HT1080 (cell line): ENCODE measurements around the gene NXPH4. TPM values are rescaled to one million over a fixed set of nuclear protein-coding genes. Genes with fewer than 3 reads are reported as not detected.

ENCODE experiments used
- DNase-seq: peaks from one replicate; pipeline ENCODE4 v3.0.0-alpha.2; 2015; ENCODE audit warnings: low read depth
- polyA plus RNA-seq, 2 experiments: library from polyadenylated mRNA; depleted of rRNA; stranded (reverse); fragments of >200 nt; gene quantifications; 2 replicates each; pipeline ENCODE4 v1.2.3, GENCODE V29; 2015
- total RNA-seq: library from RNA; depleted of rRNA; stranded (reverse); fragments of >200 nt; shearing (Covaris generic); gene quantifications from 2 replicates; pipeline ENCODE4 v1.2.3, GENCODE V29; 2014; rRNA removed

Gene NXPH4
- total RNA-seq, result 11.9 and 17.1 TPM in 2 replicates
- 15.5 and 15.9 TPM in 2 replicates for polyA plus RNA-seq (2015; cell fraction: cytosol; rRNA removed)
- polyA plus RNA-seq (2015; cell fraction: nucleus; rRNA removed), result 8.8 and 9.3 TPM in 2 replicates

DNA sequence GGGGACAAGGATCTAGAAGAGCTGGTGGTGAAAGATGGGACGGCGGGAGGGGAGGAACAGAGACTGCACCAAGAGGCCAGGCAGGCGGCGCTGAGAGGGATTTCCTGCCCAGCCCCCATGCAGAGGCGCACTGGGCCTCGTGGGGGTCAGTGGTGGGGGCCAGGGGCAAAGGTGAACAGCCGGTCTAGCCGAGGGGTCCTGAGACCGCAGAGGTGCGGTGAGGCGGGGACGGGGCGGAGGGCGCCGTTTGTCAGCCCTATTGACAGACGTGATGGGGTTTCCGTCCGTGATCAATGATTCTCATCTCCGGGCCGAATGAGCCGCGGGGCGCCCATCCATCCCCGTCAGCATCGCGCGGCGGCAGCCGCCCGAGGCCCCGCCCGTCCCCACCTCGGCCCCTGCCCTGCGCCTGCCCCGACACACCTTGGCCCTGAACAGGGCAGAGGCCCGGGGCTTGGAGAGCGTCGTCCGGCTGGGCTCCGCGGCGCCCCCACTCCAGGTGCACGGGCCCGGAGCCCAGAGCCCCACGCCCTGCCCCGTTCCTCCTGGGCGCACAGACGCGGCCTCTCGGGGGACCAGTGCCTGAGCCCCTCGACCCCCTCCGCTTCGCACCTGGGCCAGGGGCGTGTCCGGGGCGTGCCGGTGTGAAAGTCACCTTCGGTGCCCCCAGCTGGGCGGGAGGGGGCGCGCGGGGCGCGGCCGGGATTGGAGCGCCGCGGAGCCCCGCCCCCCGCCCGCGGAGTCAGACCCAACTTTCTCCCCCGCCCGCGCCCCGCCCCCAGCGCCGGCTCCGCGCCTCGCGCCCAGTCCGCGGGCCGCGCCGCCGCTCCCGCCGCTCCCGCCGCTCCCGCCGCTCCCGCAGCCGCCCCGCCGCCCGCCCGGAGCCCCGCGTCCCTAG is at the start of gene NXPH4:
Gene NXPH4, plus strand, starts transcription at position 781 of the 898 bp plus-strand sequence. CDS start 176 bp downstream, outside the sequence.
- DNase-seq, result no peak

DNA sequence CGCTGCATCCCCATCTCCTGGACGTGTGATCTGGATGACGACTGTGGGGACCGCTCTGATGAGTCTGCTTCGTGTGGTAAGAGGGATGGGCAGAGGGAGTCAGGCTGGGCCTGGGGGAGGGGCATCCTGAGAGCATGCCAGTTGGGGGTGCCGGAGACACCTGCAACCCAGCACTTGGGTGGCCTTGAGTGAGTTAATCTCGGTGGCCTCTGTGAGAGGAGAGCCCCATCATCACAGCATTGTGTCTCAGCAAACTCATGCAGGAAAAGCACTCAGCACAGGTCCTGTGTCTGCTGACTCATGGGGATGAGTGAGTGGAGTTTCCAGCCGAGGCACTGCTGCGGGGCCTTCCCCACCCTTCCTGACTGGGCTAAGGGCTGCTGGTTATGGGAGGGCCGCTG is 49.6 kb upstream of the NXPH4 start:
- peak; percentile 98 for DNase-seq

DNA sequence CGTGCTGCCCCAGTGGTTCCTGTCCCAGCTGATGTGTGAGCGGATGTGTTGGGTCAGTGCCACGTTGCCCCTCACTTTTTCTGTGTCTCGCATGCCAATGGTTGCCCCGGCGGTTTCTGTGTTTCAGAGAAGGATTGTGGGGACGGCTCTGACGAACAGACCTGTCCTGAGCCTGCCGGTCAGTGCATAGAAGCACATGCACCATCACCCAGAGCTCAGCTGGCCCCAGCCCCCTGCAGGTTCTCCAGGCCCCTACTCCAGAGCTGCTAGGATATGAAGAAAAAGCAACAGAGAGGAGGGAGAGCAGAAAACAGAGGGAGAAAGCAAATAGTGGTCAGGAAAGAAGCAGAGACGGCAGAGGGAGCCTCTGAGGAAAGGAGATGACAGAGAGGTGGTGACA is 48.5 kb upstream of the NXPH4 start:
- DNase-seq, result no peak

DNA sequence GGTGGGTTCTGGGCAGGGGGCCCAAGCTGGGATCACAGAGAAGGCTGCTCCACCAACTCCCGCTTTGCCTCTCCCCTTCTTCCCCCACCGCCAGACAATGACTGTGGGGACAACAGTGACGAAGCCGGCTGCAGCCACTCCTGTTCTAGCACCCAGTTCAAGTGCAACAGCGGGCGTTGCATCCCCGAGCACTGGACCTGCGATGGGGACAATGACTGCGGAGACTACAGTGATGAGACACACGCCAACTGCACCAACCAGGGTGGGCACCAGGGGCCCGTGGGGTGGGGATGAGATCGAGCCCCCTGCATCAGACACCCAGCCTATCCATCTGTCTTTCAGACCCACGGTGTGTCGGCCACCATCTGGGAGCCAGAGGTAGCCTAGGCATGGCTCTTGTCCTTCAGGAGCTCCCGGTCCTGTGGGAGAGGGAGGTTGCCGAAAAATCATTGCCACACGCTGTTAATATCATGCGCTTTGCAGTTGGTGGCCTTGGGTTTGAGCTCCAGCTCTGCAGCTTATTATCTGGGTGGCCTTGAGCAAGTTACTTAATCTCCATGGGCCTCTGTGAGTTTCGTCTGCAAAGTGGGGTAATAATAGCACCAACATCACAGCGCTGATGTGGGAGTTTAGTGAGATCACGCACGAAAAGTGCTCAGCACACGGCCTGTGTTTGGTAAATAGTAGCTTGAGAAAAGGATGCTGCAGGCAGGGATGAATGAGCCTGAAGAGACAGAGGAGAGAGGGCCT is 47.4 kb upstream of the NXPH4 start:
- DNase-seq, result no peak

DNA sequence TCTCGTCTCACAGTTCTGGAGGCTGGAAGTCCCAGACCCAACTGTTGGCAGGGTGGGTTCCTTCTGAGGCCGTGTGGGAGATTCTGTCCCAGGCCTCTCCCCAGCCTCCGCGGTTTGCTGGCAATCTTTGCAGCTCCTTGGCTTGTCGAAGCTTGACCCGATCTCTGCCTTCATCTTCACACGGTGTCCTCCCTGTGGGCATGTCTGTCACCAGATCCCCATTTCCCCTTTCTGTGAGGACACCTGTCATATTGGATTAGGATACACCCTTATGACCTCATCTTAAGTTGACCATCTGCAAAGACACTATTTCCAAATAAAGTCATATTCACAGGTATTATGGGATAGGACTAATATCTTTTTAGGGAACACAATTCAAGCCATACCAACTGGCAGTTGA is 46.6 kb upstream of the NXPH4 start:
- no peak for DNase-seq

DNA sequence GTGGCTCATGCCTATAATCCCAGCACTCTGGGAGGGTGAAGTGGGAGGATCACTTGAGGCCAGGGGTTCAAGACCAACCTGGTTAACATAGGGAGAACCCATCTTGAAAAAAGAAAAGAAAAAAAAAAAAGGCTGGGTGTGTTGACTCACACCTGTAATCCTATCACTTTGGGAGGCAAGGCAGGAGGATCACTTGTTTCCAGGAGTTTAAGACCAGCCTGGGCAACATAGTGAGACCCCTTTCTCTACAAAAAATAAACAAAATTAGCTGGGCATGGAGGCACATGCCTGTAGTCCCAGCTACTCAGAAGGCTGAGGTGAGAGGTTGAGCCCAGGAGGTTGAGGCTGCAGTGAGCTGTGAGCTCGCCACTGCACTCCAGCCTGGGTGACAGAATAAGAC is 46.2 kb upstream of the NXPH4 start:
- no peak for DNase-seq

DNA sequence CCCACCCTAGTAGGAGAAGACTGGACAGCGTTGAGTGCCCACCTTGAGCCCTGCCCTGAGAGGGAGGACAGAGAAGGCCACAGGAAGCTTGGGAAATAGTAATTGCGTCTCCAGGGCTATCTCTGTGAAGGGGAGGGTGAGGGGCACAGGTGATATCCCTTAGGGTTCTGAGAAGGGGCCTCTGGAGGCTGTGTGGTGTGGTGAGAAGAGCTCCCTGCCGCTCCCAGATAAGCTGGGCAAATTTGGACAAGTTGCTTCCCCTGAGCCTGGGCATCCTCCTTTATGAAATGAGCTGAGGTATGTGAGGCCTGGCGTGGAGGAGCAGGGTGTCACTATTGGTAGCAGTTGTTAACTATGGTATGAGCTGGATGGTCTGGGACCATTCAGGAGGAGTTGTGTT is 45.7 kb upstream of the NXPH4 start:
- no peak for DNase-seq

DNA sequence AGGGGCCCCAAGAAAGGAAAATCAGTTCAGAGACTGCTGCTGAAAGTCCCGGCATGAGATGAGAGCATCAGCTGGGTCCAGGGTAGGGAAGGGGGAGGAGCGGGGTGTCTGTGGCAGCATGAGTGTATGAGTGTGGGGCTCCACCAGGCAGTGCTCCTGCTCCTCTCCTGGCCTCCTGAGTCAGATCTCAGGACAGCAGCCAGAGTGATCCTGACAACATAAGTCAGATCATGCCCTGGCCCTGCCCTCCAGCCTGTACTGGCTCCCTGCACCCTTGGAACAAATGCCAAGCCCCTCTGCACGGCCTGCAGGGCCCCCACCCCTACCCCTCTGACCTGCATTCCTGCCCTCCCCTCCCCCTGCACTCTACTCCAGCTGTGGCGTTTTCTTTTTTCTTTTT is 44.9 kb upstream of the NXPH4 start:
- peak; percentile 40 for DNase-seq

DNA sequence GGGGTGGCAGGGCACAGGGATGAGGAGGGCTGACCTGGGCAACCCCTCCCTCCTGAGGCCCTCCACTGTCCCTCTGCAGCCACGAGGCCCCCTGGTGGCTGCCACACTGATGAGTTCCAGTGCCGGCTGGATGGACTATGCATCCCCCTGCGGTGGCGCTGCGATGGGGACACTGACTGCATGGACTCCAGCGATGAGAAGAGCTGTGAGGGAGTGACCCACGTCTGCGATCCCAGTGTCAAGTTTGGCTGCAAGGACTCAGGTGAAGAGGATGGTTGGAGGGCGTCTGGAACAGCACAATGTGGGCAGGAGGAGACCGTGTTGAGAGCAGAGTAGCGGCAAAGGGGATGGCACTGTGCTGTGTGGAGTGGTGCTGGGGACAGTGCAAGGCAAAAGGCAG is 43.5 kb upstream of the NXPH4 start:
- DNase-seq, result no peak

DNA sequence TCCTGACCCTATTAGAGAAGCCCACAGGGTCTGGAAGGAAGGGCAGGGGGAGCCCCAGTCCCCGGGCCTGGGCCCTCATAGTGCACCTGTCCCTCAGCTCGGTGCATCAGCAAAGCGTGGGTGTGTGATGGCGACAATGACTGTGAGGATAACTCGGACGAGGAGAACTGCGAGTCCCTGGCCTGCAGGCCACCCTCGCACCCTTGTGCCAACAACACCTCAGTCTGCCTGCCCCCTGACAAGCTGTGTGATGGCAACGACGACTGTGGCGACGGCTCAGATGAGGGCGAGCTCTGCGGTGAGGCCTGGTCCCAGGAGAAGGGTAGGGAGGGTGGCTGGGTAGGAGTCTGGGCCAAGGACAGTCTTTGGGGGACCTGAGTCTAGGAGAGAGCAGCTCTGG is 42.9 kb upstream of the NXPH4 start:
- no peak for DNase-seq

DNA sequence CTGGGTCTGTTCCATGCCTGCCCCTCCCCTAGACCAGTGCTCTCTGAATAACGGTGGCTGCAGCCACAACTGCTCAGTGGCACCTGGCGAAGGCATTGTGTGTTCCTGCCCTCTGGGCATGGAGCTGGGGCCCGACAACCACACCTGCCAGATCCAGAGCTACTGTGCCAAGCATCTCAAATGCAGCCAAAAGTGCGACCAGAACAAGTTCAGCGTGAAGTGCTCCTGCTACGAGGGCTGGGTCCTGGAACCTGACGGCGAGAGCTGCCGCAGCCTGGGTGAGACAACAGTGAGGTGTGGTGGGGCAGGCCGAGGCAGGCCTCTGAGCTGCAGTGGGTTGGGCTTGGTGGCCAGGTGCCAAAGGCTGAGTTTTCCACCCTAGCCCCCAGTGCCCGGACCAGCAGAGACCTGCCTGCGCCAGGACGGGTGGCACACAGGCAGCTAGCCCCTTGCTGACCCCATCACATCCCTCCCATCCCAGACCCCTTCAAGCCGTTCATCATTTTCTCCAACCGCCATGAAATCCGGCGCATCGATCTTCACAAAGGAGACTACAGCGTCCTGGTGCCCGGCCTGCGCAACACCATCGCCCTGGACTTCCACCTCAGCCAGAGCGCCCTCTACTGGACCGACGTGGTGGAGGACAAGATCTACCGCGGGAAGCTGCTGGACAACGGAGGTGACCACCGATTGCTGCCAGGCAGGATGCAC is 41.0 kb upstream of the NXPH4 start:
- peak; percentile 43 for DNase-seq

DNA sequence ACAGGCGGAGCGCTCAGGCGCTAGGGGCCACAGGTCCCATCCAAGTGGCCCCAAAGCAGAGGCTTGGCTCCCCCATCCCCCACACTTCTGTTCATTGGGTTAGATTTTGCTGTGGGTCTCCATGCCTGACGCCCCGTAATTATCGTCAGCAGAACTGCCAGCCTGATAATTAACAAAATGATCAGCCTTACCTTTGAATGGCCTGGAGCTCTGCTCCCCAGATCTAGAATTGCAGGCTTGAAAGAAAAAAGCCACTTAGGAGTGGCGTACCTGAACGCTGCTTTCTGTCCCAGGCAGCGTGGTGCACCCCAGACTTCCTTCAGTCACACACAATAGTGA is 40.5 kb upstream of the NXPH4 start:
- no peak for DNase-seq

DNA sequence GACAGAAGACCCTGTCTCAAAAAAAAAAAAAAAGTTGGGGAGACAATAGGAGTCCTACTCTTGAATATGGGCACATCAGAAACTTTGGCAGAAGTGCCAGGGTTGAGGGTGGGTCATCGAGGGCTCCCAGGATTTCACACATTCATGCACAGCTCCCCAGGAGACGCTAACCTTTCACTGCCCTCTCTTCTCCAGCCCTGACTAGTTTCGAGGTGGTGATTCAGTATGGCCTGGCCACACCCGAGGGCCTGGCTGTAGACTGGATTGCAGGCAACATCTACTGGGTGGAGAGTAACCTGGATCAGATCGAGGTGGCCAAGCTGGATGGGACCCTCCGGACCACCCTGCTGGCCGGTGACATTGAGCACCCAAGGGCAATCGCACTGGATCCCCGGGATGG is 39.7 kb upstream of the NXPH4 start:
- peak; percentile 40 for DNase-seq

DNA sequence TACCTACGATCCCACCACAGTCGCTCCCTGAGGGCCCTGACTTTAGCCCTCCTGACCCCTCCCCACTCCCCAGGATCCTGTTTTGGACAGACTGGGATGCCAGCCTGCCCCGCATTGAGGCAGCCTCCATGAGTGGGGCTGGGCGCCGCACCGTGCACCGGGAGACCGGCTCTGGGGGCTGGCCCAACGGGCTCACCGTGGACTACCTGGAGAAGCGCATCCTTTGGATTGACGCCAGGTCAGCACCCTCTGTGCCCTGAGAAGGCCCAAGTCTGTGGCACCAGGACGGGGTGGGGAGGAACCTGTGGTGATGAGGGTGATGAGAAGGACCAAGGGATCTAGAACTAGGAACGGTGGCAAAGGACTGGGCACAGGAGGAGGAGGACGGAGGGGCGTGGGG is 39.2 kb upstream of the NXPH4 start:
- no peak for DNase-seq

DNA sequence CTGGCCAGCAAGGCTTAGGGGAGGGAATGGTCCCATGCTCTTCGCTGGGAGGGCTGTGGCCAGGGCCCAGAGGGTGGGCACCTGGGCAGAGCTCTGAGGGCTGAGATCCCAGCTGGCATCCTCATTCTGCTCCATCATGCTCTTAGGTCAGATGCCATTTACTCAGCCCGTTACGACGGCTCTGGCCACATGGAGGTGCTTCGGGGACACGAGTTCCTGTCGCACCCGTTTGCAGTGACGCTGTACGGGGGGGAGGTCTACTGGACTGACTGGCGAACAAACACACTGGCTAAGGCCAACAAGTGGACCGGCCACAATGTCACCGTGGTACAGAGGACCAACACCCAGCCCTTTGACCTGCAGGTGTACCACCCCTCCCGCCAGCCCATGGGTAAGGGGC is 38.4 kb upstream of the NXPH4 start:
- DNase-seq, result no peak

DNA sequence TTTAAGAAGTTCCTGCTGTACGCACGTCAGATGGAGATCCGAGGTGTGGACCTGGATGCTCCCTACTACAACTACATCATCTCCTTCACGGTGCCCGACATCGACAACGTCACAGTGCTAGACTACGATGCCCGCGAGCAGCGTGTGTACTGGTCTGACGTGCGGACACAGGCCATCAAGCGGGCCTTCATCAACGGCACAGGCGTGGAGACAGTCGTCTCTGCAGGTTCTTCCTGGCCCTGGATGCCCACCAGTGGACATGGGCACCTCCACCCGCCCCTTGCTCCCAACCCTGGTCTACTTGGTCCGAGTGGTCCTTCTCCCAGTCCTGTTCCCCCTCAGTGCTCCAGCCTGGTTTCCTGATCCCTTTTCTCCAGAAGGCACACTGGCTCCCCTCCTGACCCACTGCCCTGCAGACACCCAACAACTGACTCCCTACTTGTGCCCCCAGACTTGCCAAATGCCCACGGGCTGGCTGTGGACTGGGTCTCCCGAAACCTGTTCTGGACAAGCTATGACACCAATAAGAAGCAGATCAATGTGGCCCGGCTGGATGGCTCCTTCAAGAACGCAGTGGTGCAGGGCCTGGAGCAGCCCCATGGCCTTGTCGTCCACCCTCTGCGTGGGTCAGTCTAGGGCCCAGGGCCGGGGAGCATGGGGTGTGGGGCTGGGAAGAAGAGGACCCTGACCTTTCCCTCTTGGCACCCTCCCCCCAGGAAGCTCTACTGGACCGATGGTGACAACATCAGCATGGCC is 37.1 kb upstream of the NXPH4 start:
- DNase-seq, result no peak

DNA sequence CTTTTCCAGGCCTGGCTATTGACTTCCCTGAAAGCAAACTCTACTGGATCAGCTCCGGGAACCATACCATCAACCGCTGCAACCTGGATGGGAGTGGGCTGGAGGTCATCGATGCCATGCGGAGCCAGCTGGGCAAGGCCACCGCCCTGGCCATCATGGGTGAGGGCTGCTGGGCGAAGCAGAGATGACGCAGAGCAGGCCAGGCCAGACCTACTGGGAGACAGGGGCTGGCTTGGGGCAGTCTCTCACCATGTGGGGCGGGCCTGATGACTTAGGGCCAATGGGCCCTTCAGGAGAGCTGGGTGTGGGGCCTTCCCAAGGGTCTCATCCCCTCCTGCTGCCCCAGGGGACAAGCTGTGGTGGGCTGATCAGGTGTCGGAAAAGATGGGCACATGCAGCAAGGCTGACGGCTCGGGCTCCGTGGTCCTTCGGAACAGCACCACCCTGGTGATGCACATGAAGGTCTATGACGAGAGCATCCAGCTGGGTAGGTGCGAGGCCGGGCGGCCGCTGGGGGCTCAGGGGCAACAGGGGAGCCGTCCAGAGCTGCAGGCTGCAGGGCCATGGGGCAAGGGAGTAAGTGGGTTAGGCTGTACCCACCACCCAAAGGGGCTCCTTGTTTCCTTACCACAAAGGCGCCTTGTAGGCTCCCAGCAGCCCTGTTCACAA is 36.1 kb upstream of the NXPH4 start:
- no peak for DNase-seq

DNA sequence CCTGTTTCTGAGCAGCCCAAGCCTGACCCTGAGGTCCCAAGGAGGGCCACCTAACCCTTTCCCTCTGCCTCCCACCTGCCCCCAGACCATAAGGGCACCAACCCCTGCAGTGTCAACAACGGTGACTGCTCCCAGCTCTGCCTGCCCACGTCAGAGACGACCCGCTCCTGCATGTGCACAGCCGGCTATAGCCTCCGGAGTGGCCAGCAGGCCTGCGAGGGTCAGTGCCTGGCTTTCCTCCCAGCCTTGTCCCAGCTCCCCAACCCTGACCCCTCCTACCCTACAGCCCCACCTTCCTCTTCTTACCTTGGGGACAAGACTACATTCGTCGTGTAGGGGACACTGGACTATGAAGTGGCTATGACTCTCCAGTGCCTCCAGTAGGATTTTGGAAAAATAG is 35.5 kb upstream of the NXPH4 start:
- DNase-seq, result no peak

DNA sequence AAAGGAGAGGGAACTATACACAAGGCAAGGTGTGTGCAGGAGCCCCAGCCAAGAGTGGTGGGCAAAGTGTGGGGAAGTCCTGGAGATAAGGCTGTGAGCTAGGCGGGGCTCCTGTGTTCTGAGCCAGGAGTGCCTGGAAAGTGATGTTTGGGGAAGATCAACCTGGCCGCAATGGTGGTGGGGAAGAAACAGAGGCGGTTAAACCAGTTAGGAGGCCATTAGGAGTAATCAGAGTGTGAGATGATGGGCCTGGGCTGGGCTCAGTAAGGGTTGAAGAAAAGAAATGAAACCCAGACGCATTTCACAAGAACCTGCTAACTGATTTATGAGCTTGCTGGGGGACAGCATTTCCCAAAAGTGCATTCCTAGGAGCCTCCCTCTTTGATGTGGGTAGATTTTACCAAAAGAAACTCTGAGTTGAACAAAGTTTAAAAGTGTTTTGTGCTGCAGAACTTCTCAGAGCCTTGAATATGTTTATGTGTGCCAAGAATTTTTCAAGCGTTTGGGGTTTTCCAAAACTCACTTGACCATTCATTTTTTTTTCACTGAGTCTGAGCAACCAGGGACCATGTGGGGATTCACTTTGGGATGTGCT is 34.9 kb upstream of the NXPH4 start:
- DNase-seq, result no peak

DNA sequence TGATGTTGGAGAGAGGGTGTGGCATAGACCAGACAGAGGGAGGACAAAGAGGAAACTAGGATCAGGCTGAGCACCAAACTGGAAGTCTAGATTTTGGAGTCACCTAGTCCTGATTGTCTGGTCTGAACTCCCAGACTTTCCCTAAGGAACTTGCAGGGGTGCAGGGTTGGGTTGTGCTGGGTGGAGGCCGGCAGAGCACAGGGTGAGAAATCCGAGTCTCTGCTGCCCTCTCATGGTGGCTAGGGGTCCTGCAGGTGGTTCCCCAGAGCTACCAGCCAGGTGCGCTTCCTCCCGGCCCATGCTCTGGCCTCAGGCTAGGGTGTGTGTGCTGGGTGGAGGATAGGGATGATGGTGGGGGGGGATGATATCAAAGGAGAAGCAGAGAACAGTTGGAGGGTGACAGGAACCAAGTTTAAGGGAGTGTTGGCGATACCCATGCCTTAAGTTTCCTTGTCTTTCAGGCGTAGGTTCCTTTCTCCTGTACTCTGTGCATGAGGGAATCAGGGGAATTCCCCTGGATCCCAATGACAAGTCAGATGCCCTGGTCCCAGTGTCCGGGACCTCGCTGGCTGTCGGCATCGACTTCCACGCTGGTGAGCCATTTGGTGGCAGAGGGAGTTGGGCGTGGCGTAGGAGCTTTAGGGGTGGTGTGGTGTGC is 33.5 kb upstream of the NXPH4 start:
- peak; percentile 73 for DNase-seq
